Measurements from ENCODE around the gene MIXL1.
"Not testable (repeated sequence)": the region's sequence is repeated elsewhere in the genome, so short reads cannot be mapped to it uniquely, and the experiment has no call there.

MIXL1 gene

DNA sequence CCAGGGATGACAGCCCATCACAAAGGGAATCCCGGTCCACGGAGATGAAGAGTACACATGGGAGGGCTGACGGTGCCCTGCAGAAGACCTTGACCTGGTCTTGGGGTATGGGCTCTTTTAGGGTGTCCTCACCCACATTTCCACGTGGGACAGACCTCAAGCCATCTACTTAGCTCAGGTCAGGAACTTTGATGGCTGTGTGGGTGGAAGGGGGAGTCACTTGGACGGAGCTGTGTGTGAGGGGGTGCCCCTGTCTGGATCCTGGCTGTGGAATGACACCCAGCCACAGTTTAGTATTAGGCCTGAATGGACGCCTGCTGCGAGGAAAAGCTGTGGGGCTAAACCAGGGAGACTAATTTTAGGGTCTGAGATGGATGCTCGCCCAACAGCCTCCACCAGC is 10.9 kb upstream of the MIXL1 start:
- in situ Hi-C loops (cut with HindIII; ENCODE audit: low sequenced_read_pairs), result no loop called here

GRCh38 chr1:226215239-226215638 is 8.2 kb upstream of the MIXL1 start:
- in situ Hi-C loops (cut with HindIII; ENCODE audit: low sequenced_read_pairs), result no loop called here

DNA sequence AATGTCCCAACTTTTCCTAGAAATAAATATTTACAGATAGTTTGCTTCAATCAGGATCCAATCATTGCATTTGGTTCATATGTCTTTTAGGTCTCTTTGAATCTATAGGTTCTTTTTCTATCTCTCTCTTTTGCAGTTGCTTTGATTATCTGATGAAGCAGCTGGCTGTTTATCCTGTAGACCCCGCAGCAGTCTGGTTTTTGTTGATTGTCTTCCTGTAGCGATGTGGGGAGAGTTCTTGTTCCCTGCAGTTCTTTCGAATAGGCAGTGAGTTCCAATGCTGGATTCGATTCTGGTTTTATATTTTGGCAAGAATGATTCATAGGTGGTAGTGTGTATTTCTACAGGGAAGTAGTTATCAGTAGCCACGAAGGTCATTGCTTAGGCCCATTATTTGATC is 7.4 kb upstream of the MIXL1 start:
- in situ Hi-C loops (cut with HindIII; ENCODE audit: low sequenced_read_pairs), result no loop called here

GRCh38 chr1:226217273-226217672 is 6.2 kb upstream of the MIXL1 start:
- in situ Hi-C loops (cut with HindIII; ENCODE audit: low sequenced_read_pairs), result no loop called here

- in situ Hi-C loops (cut with HindIII; ENCODE audit: low sequenced_read_pairs), result no loop called here
Measured at GRCh38 chr1:226220473-226221189, 2.8 kb upstream of the MIXL1 start.

DNA sequence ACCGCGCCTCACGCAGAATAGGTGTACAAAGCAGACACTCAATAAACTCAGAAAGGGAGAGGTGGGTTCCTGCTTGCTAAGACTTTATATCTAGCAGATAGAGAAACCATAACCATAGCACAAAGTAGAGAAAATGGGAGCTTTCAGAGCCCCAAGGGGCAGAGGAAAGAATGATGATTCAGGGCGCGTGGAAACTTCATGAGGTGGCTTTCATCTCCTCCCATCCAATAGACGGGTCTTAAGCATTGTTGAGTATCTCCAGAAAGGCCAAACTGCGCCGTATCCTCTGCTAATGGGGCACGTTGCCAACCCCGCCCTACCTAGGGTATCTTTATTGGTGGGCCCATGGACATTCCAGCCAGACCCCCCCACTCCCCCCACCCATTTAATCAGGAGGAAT is 778 bp upstream of the MIXL1 start:
- in situ Hi-C loops (cut with HindIII; ENCODE audit: low sequenced_read_pairs), result no loop called here

DNA sequence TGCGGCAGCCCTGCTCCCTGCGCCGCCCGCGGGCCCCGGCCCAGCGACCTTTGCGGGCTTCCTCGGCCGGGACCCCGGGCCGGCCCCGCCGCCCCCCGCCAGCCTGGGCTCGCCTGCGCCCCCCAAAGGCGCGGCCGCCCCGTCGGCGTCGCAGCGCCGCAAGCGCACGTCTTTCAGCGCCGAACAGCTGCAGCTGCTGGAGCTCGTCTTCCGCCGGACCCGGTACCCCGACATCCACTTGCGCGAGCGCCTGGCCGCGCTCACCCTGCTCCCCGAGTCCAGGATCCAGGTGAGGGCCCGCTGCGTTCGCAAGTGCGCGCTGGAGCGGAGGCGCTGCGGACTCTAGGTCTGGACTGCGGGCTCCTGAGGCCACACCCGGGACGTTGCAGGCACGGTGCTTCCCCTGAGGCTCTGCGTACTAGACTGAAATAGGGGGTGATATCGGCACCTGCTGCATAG is 351 bp downstream of the MIXL1 start:
- in situ Hi-C loops (cut with HindIII; ENCODE audit: low sequenced_read_pairs), result no loop called here

DNA sequence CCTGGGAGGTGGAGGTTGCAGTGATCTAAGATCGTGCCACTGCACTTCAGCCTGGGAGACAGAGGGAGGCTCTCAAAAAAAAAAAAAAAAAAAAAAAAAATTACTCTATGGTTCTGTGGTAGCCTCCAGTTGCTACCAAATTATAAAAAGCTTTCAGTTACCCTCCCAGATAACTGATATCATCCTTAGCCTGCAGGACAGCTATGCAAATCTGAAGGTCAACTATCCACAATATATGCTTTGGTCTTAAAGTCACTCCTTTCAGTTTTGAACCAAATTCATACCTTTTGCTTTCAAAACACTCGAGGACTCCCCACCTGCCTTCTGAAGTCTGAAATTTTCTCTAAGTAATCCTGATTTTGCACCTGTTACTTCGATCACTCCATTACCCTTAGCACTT is 3.1 kb downstream of the MIXL1 start:
- in situ Hi-C loops (cut with HindIII; ENCODE audit: low sequenced_read_pairs), result no loop called here

GRCh38 chr1:226233293-226233692 is 9.8 kb downstream of the MIXL1 start:
- in situ Hi-C loops (cut with HindIII; ENCODE audit: low sequenced_read_pairs), result no loop called here

- in situ Hi-C loops (cut with HindIII; ENCODE audit: low sequenced_read_pairs), result no loop called here
Measured at GRCh38 chr1:226233806-226234205, 10.3 kb downstream of the MIXL1 start.

DNA sequence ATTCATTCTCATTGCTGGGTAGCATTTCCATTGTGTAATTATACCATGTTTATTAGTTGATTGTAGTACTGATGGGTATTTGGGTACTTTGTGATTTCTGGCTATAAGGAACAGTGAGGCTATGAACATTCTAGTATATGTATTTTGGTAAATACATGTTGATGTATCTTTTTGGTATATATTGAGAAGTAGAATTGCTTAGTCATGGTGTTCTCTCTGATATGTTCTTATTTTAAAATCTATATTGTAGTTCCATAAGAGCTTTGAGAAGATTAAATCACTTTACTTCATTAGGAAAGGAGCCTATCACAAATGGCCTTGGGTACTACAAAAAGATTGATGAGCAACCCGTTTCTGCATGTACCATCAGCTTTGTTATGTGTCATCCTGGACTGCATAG is 13.4 kb downstream of the MIXL1 start:
- in situ Hi-C loops (cut with HindIII; ENCODE audit: low sequenced_read_pairs), result no loop called here

- in situ Hi-C loops (cut with HindIII; ENCODE audit: low sequenced_read_pairs), result no loop called here
Measured at GRCh38 chr1:226239421-226239820, 16.0 kb downstream of the MIXL1 start.

DNA sequence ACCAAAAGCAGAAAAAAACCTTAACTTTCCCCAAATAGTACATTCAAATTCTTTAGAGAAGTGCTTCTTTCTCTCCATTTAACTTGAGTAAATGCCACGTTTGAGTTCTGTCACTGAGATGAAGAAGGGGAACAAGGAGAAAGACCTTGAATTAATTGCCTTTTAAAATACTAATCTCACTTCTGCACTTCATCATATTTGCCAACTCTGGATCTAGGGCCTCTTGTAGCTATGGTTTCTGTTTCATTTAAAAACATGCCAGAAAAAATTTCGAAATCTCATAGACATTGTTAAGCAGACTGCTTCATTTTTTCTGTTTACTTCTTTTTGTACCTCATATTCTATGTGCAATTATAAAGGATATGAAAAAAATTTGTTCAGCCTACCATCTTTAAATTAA is 24.6 kb downstream of the MIXL1 start:
- in situ Hi-C loops (cut with HindIII; ENCODE audit: low sequenced_read_pairs), result no loop called here

DNA sequence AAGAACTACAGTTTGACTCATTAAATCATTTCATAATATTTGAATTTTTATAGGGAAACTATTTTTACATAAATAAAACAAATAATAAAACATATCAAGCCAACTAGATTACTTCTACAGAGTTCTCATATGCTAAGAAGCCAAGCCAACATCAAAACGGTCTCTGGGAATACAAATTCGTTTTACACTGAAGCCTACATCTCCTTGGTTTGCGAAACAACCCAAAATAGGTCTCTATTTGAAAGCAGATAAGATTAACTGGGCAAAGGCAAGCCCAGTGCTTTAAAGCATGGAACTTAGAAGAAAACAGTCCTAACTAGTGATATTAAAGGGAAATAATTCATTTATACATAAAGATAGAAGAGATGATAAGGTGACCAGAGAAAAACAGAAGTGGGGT is 25.3 kb downstream of the MIXL1 start:
- in situ Hi-C loops (cut with HindIII; ENCODE audit: low sequenced_read_pairs), result no loop called here

DNA sequence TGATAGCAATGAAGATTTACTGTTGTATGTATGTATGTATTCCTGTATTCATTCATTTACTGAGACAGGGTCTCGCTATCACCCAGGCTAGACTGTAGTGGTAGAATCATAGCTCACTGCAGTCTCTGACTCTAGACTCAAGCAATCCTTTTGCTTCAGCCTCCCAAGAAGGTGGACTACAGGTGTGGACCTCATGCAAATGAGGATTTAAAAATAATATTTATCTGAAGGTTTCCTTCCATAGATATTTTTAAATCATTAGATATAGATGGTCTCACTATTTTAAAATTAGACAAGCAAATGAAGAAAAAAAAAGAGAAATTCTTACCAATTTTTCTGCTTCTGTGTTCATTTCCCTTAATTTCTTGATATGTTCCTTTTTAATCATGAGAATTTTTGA is 27.0 kb downstream of the MIXL1 start:
- in situ Hi-C loops (cut with HindIII; ENCODE audit: low sequenced_read_pairs), result no loop called here

DNA sequence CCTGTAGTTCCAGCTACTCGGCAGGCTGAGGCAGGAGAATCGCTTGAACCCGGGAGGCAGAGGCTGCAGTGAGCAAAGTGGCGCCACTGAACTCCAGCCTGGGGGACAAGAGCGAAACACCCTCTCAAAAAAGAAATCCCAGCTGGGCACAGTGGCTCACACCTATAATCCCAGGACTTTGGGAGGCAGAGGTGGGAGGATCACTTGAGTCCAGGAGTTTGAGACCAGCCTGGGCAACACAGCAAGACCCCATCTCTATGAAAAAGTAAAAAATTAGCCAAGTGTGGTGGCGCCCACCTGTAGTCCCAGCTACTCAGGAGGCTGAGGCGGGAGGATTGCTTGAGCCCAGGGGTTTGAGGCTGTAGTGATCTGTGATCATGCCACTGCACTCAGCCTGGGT is 29.4 kb downstream of the MIXL1 start:
- in situ Hi-C loops (cut with HindIII; ENCODE audit: low sequenced_read_pairs), result not testable (repeated sequence)

- in situ Hi-C loops (cut with HindIII; ENCODE audit: low sequenced_read_pairs), result no loop called here
Measured at GRCh38 chr1:226253933-226254332, 30.5 kb downstream of the MIXL1 start.

- in situ Hi-C loops (cut with HindIII; ENCODE audit: low sequenced_read_pairs), result no loop called here
Measured at GRCh38 chr1:226255380-226255779, 31.9 kb downstream of the MIXL1 start.

- in situ Hi-C loops (cut with HindIII; ENCODE audit: low sequenced_read_pairs), result no loop called here
Measured at GRCh38 chr1:226261818-226262217, 38.4 kb downstream of the MIXL1 start.

GRCh38 chr1:226268421-226269124 is 45.1 kb downstream of the MIXL1 start:
- in situ Hi-C loops (cut with HindIII; ENCODE audit: low sequenced_read_pairs), result no loop called here

DNA sequence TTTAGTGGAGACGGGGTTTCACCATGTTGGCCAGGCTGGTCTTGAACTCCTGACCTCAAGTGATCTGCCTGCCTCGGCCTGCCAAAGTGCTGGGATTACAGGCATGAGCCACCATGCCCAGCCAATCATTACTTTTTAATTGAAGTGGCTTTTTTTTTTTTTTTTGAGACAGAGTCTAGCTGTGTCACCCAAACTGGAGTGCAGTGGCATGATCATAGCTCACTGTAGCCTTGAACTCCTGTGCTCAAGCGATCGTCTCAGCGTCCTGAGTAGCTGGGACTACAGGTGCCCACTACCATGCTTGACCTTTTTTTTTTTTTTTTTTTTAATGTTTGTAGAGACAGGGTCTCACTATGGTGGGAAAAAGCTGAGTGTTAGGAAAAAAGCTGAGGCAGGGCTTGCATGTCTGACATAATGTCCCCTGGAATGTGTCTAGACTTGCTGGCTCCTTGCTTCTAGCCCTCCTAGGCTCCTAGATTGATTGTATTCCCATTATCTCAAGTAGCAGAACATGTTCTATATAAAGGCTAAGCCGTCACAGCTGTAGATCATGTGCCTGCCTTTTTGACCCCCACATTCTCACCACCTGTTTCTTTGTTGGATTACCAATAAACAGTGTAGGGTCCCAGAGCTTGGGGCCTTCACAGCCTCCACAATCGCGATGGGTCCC is 48.9 kb downstream of the MIXL1 start:
- in situ Hi-C loops (cut with HindIII; ENCODE audit: low sequenced_read_pairs), result not testable (repeated sequence)

DNA sequence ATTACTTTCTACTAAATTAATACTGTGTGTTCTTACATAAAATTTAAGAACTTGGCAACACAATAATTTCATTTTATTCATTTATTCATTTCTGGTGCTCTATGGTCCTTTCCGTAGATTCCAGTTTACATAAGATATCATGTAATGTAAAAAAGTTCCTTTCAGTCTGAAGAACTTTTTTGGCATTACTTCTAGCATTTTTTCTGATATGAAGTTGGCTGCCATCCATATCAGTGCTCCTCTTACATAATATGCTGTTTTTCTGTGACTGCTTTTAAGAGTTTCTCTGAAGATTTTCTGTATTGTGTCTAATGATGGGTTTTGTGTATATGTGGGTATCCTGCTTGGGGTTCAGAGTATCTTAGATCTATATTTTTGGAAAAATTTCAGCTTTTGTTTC is 50.7 kb downstream of the MIXL1 start:
- in situ Hi-C loops (cut with HindIII; ENCODE audit: low sequenced_read_pairs), result no loop called here

Measured in DLD1 (cell line).